Measurements from ENCODE around the gene EGLN1.

Gene EGLN1

GRCh38 chr1:231411036-231411531 lies 11.0 kb downstream of the EGLN1 start:
- H3K4me1 ChIP-seq, result peaks cover 59 to 86% (median 67%) of the 10 kb centered on the region in 10 experiments
- TF ChIP-seq Cebpa-rat (IDR thresholded peaks at IDR 0.05), result no peak

GRCh38 chr1:231410036-231410612 lies 12.0 kb downstream of the EGLN1 start:
- H3K27me3 ChIP-seq, result no peaks in the 10 kb centered on the region
- H3K4me1 ChIP-seq, result peaks cover 50 to 80% (median 58%) of the 10 kb centered on the region in 10 experiments
- H3K9me3 ChIP-seq (replicated peaks in 1 of 11), result 0 out of 22 replicates have a peak, but pooled peaks cover 0 to 7% (median 0%) of the 10 kb centered on the region in 11 experiments
- H3K4me2 ChIP-seq, result peak overlapping the region in 10 of 11 experiments; percentile 2 to 88 (median 24); a peak in 12 of 22 replicates
- H4K20me1 ChIP-seq, result peaks cover 86 to 98% (median 97%) of the 10 kb centered on the region in 11 experiments
- H3K36me3 ChIP-seq, result peaks cover 12 to 98% (median 76%) of the 10 kb centered on the region in 11 experiments; a peak in 21 of 22 replicates
- no peak overlapping the region for H3K27ac ChIP-seq
- no peak for TF ChIP-seq Cebpa-rat (IDR thresholded peaks at IDR 0.05)
- no peak overlapping the region for H3K4me3 ChIP-seq
- H3K9ac ChIP-seq, result no peak overlapping the region

More at GRCh38 chr1:231411036-231411531, 11.0 kb downstream of the EGLN1 start:
- Histone ChIP-seq H3K4me2 (peak overlapping the region; percentile 15 to 93 (median 42); a peak in 19 of 22 replicates), H3K4me3 (no peak overlapping the region), H3K27me3 (no peaks in the 10 kb centered on the region), H4K20me1 (peaks cover 91 to 100% (median 100%) of the 10 kb centered on the region in 11 experiments), H3K9ac (no peak overlapping the region), H3K27ac (no peak overlapping the region), H3K36me3 (peaks cover 12 to 98% (median 80%) of the 10 kb centered on the region in 11 experiments; a peak in 21 of 22 replicates), H3K9me3 (replicated peaks in 1 of 11) (0 out of 22 replicates have a peak, but pooled peaks cover 0 to 7% (median 0%) of the 10 kb centered on the region in 11 experiments)

GRCh38 chr1:231408528-231409094 lies 13.5 kb downstream of the EGLN1 start:
- Histone ChIP-seq H3K4me1 (peaks cover 35 to 65% (median 43%) of the 10 kb centered on the region in 10 experiments), H3K36me3 (peaks cover 12 to 97% (median 78%) of the 10 kb centered on the region in 11 experiments; a peak in 21 of 22 replicates), H3K4me3 (no peak overlapping the region), H3K4me2 (peak overlapping the region in 3 of 11 experiments; percentile 2 to 68 (median 57); a peak in 4 of 22 replicates), H3K27ac (no peak overlapping the region), H3K27me3 (no peaks in the 10 kb centered on the region), H3K9ac (no peak overlapping the region), H4K20me1 (peaks cover 79 to 98% (median 95%) of the 10 kb centered on the region in 11 experiments), H3K9me3 (replicated peaks in 1 of 11) (0 out of 22 replicates have a peak, but pooled peaks cover 0 to 7% (median 0%) of the 10 kb centered on the region in 11 experiments)
- TF ChIP-seq Cebpa-rat (IDR thresholded peaks at IDR 0.05), result no peak

- no peak overlapping the region; a peak in 1 of 22 replicates for H3K9ac ChIP-seq
- no peak for TF ChIP-seq Cebpa-rat (IDR thresholded peaks at IDR 0.05)
- no peaks in the 10 kb centered on the region for H3K27me3 ChIP-seq
- H3K4me2 ChIP-seq, result peak overlapping the region in 3 of 11 experiments; percentile 16 to 68 (median 57); a peak in 4 of 22 replicates
- no peak overlapping the region for H3K27ac ChIP-seq
- H4K20me1 ChIP-seq, result peaks cover 70 to 98% (median 95%) of the 10 kb centered on the region in 11 experiments
- H3K4me1 ChIP-seq, result peaks cover 27 to 56% (median 35%) of the 10 kb centered on the region in 10 experiments
- H3K4me3 ChIP-seq, result no peak overlapping the region
- peaks cover 13 to 97% (median 74%) of the 10 kb centered on the region in 11 experiments; a peak in 21 of 22 replicates for H3K36me3 ChIP-seq
- H3K9me3 ChIP-seq (replicated peaks in 1 of 11), result 0 out of 22 replicates have a peak, but pooled peaks cover 0 to 5% (median 0%) of the 10 kb centered on the region in 11 experiments
These were observed 14.3 kb downstream of the EGLN1 start for GRCh38 chr1:231407547-231408396.

GRCh38 chr1:231407049-231407448 lies 15.0 kb downstream of the EGLN1 start:
- no peaks in the 10 kb centered on the region for H3K27me3 ChIP-seq
- H3K9me3 ChIP-seq (replicated peaks in 1 of 11), result peaks cover 0 to 5% (median 0%) of the 10 kb centered on the region in 11 experiments; a peak in 1 of 22 replicates
- H3K4me3 ChIP-seq, result no peak overlapping the region
- H3K4me1 ChIP-seq, result peaks cover 19 to 49% (median 29%) of the 10 kb centered on the region in 10 experiments
- no peak overlapping the region for H3K4me2 ChIP-seq
- H4K20me1 ChIP-seq, result peaks cover 63 to 98% (median 94%) of the 10 kb centered on the region in 11 experiments
- peaks cover 15 to 97% (median 73%) of the 10 kb centered on the region in 11 experiments; a peak in 21 of 22 replicates for H3K36me3 ChIP-seq
- no peak overlapping the region for H3K9ac ChIP-seq
- H3K27ac ChIP-seq, result no peak overlapping the region
- TF ChIP-seq Cebpa-rat (IDR thresholded peaks at IDR 0.05), result no peak

GRCh38 chr1:231404318-231404717 lies 17.8 kb downstream of the EGLN1 start:
- no peak overlapping the region for H3K4me2 ChIP-seq
- H4K20me1 ChIP-seq, result peaks cover 44 to 98% (median 89%) of the 10 kb centered on the region in 11 experiments
- H3K4me3 ChIP-seq, result no peak overlapping the region
- H3K9ac ChIP-seq, result no peak overlapping the region
- H3K27me3 ChIP-seq, result no peaks in the 10 kb centered on the region
- H3K27ac ChIP-seq, result no peak overlapping the region
- TF ChIP-seq Cebpa-rat (IDR thresholded peaks at IDR 0.05), result no peak
- peaks cover 0 to 26% (median 7%) of the 10 kb centered on the region in 10 experiments; a peak in 12 of 20 replicates for H3K4me1 ChIP-seq
- peaks cover 22 to 97% (median 81%) of the 10 kb centered on the region in 11 experiments; a peak in 21 of 22 replicates for H3K36me3 ChIP-seq
- H3K9me3 ChIP-seq (replicated peaks in 1 of 11), result peaks cover 0 to 5% (median 0%) of the 10 kb centered on the region in 11 experiments; a peak in 1 of 22 replicates

- Histone ChIP-seq H3K4me3 (no peak overlapping the region), H3K4me1 (peaks cover 0 to 36% (median 10%) of the 10 kb centered on the region in 10 experiments; a peak in 13 of 20 replicates), H3K9ac (no peak overlapping the region), H3K4me2 (no peak overlapping the region), H4K20me1 (peaks cover 39 to 98% (median 89%) of the 10 kb centered on the region in 11 experiments), H3K27ac (no peak overlapping the region), H3K9me3 (replicated peaks in 1 of 11) (peaks cover 0 to 5% (median 0%) of the 10 kb centered on the region in 11 experiments; a peak in 1 of 22 replicates), H3K27me3 (no peaks in the 10 kb centered on the region), H3K36me3 (peaks cover 7 to 91% (median 70%) of the 10 kb centered on the region in 11 experiments; a peak in 19 of 22 replicates)
- TF ChIP-seq Cebpa-rat (IDR thresholded peaks at IDR 0.05), result no peak
These were observed 20.6 kb downstream of the EGLN1 start for GRCh38 chr1:231401478-231401877.
